SH-SY5Y (cell line): ENCODE data around the gene MOB1B.

Source experiments
- GATA2 ChIP-seq: IDR thresholded peaks from 2 replicates; pipeline ENCODE4 v1.6.1; 2011; ENCODE audit warnings: mild to moderate bottlenecking, low read depth, low read length
- GATA3 ChIP-seq: IDR thresholded peaks from 2 replicates; pipeline ENCODE4 v1.6.1; 2011; ENCODE audit warnings: low read depth, mild to moderate bottlenecking, low read length, moderate library complexity

The MOB1B gene

GRCh38 chr4:70901607-70901983 lies 574 bp upstream of the MOB1B start:
- TF ChIP-seq GATA2, result no peak

- no peak for TF ChIP-seq GATA2
These were observed 565 bp downstream of the MOB1B start for GRCh38 chr4:70902577-70903290.

GRCh38 chr4:70903291-70903603 lies 1.1 kb downstream of the MOB1B start:
- TF ChIP-seq GATA2 (0 out of 2 replicates have a peak, but pooled peaks have one; percentile 12), GATA3 (no peak)

GRCh38 chr4:70908993-70909556 lies 6.9 kb downstream of the MOB1B start:
- no peak for TF ChIP-seq GATA2
- no peak for TF ChIP-seq GATA3

GRCh38 chr4:70914000-70914399 lies 11.8 kb downstream of the MOB1B start:
- TF ChIP-seq GATA3 (no peak), GATA2 (no peak)

GRCh38 chr4:70914631-70915030 lies 12.5 kb downstream of the MOB1B start:
- TF ChIP-seq GATA2 (no peak), GATA3 (no peak)

- TF ChIP-seq GATA2, result no peak
- TF ChIP-seq GATA3, result no peak
These were observed 13.1 kb downstream of the MOB1B start for GRCh38 chr4:70915036-70915815.

GRCh38 chr4:70915874-70916559 lies 13.8 kb downstream of the MOB1B start:
- TF ChIP-seq GATA2, result no peak
- no peak for TF ChIP-seq GATA3

GRCh38 chr4:70920592-70920991 lies 18.4 kb downstream of the MOB1B start:
- TF ChIP-seq GATA3 (no peak), GATA2 (no peak)

GRCh38 chr4:70925418-70925817 lies 23.2 kb downstream of the MOB1B start:
- TF ChIP-seq GATA3 (no peak), GATA2 (no peak)

- TF ChIP-seq GATA2, result no peak
- no peak for TF ChIP-seq GATA3
These were observed 23.9 kb downstream of the MOB1B start for GRCh38 chr4:70925899-70926635.

GRCh38 chr4:70927502-70928137 lies 25.5 kb downstream of the MOB1B start:
- TF ChIP-seq GATA3, result no peak
- no peak for TF ChIP-seq GATA2

GRCh38 chr4:70930530-70931256 lies 28.5 kb downstream of the MOB1B start:
- no peak for TF ChIP-seq GATA3
- TF ChIP-seq GATA2, result peak; percentile 35; the same call in 1 of the 2 replicates

GRCh38 chr4:70931347-70931746 lies 29.2 kb downstream of the MOB1B start:
- TF ChIP-seq GATA3 (no peak), GATA2 (no peak)
